IPS-NIHi7 (cell line): ENCODE data around the gene KIAA1549.

Source experiments
- DNase-seq: peaks from one replicate; pipeline ENCODE4 v3.0.0; 2012; ENCODE audit warnings: mixed read lengths; ENCODE audit errors: extremely low spot score

The KIAA1549 gene

GRCh38 chr7:138907850-138908249, 73.3 kb downstream of the KIAA1549 start:
- no peak for DNase-seq

- no peak for DNase-seq
These were observed 73.9 kb downstream of the KIAA1549 start for GRCh38 chr7:138907201-138907847.

GRCh38 chr7:138903859-138904435, 77.2 kb downstream of the KIAA1549 start:
- DNase-seq, result no peak

GRCh38 chr7:138903186-138903820, 77.9 kb downstream of the KIAA1549 start:
- DNase-seq, result no peak

GRCh38 chr7:138902161-138902560, 79.0 kb downstream of the KIAA1549 start:
- no peak for DNase-seq

DNA sequence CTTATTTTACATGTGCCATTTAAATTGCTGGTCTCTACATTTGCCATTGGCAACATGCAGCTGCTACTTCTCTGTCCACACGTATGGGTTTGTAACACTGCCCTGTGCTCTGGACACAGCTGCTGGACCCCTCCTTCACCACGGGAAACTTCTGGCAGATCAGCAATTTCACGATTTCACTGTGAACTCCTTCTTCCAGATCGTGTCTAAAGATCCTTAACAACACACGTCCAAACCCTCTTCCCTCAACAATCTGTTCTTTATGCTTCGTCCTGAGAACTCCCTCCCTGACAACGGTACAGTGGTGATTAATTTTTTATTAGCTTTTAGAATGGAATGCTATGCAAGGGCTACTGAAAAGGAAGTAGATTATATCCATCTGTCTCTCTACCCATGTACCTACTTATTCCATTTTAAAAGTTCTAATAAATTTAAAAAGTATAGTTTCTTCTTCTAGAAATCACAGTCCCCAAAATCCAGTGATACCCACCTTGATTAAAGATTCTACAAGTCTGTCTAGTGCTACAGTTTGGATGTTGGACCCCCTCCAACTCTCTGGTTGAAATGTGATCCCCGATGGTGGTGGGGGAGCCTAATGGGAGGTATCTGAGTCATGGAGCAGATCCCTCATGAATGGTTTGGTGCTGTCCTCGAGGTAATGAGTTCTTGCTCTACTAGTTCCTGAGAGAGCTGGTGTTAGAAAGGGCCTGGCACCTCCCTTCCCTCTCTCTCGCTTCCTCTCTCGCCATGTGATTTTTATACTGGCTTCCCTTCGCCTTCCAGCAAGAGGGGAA, 81.0 kb downstream of the KIAA1549 start:
- no peak for DNase-seq

DNA sequence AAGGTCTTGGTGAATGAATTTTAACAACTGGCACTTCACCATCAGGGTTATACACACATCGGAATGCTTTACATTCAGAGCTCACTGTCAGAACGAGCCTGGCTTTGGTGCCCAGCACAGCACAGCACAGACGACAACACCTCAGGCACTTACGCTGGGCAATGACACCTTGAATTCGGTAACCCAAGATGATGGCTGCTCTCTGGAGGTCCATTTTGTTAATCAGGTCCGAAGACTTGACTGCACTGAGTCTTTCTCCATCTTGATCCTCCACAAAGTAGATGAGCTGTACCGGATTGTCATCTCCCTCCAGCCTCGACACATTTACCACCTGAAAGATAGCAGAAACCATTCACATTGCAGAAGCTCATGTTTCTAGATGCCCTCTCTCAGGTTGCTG, 82.4 kb downstream of the KIAA1549 start:
- no peak for DNase-seq

GRCh38 chr7:138898255-138898654, 82.9 kb downstream of the KIAA1549 start:
- DNase-seq, result no peak

DNA sequence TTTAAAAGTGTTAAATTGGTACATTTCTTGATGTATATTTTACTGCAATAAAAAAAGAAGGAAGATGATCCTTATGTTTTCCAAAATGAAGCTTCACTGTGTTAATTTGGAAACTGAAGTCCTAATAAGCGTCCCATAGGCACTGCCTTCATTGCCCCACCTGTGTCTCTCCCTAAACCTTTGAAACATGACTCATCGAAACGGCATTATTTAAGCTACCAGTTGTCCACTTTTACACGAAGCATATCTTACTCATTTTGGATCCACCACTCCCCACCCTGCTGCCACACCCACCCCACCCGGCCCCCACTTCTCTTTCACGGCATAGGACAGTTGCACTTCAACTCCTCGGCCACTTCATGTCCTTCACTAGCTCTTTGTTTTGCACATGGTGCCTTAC, 85.5 kb downstream of the KIAA1549 start:
- DNase-seq, result no peak

- no peak for DNase-seq
These were observed 87.9 kb downstream of the KIAA1549 start for GRCh38 chr7:138893258-138893657.

DNA sequence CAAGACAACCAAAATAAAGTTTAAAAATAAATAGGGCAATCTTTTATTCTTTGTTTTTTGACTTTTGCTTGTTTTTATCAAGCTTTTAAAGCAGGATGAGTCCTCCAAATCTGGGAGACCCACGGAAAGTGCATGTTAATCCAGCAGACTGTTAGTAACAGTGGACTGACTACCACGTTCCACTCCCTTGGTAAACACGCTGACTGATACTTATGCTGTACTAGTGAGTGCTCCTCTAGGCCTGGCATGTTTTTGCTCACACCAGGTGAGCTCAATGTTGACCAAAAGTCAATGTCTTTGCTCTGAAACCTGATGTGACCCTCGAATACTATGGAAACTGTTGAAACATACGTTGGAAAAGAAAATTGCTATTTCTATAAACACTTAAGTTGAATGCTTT, 88.4 kb downstream of the KIAA1549 start:
- DNase-seq, result no peak

GRCh38 chr7:138892006-138892630, 89.1 kb downstream of the KIAA1549 start:
- DNase-seq, result no peak

DNA sequence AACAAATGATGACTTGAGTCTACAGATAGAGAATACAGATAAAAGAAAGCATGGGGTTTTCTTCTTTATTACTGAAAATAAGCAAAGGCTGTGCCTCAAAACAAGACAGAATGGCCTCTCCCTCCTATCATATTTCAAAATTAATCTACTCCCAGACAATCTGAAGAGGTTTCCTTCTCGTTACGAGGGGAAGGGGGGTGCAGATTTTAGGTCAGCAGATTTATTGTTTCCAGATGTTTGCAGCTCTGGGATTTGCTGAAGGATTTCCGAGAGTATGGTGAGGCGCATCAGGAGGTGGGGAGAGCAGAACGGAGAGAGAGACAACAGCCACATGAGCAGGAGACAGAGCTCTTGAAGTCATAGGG, 89.8 kb downstream of the KIAA1549 start:
- DNase-seq, result no peak

GRCh38 chr7:138890499-138891445, 90.4 kb downstream of the KIAA1549 start:
- no peak for DNase-seq

DNA sequence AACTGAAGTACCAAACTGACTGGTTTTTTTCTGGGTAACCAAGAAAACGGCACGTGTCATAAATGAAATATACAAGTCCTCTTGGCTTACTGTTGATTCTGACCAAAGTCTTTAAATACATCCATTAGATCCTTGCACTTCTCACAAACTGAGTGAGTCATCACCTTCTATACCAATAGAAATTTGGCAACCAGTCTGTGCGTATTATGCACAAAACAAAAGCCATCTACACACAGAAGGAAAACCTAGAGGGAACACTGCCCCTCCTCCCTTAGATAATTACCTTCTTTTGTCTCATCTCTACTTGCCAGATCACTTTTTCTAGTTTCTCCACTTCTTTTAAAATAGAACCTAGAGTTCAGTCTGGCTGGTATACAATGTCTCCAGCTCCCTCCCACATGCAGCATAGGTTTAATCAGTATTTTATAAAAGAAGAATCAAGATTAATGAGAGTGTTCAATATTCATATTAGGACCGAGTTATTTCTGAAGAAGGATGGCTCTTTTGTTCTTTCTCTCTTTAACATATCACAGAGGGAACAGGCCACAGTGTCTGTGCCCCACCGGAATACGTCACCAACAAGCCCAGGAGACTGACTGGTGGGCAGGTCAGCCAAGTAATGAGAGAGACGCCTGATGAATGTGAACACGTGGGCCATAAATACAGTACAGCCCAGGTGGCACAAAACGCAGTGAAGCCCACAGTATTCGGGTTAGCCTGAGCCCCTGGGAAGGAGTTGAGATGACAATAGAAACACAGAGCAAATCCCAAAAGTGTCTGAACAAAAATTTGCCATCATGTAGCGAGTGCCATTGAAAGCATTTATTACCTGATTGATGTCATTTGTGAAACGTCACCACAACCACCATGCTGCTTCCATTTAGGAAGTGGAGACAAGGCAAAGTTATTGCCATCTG, 91.3 kb downstream of the KIAA1549 start:
- no peak for DNase-seq

- DNase-seq, result no peak
These were observed 93.1 kb downstream of the KIAA1549 start for GRCh38 chr7:138887872-138888656.

DNA sequence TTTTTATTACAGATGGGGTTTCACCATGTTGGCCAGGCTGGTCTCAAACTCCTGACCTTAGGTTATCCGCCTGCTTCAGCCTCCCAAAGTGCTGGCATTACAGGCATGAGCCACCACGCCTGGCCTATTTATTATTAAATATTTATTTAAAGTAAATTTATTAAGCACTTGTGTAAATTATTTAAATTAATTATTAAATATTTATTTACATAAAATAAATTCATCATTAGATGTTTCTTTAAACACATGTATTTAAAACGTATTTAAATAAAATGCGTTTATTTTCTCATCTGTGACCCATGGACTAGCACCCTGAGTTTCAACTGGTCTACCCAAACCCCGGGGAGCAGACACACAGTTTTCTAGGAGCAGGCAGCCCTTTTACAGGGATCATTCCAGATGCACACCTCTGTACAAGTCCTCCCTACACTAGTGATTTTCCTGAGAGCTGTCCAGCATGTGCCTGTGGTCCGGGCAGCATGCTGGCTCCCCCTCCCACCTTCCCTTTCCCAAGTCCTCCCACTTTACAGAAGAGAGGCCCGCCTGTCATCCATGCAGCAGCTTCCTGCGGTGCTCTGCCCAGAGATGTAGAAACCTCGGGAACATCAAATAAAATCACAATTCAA, 94.0 kb downstream of the KIAA1549 start:
- no peak for DNase-seq

- DNase-seq, result no peak
These were observed 94.7 kb downstream of the KIAA1549 start for GRCh38 chr7:138886501-138886917.
